Epidermal melanocyte (primary cell): ENCODE results near the gene PCDHB5.
"Not testable (repeated sequence)": the region's sequence is repeated elsewhere in the genome, so short reads cannot be mapped to it uniquely, and the experiment has no call there.

Experiments used
- DNase-seq: peaks from one replicate; pipeline ENCODE4 v3.0.0; 2011; ENCODE audit warnings: low spot score; ENCODE audit not compliant: insufficient read length

The PCDHB5 gene

DNA sequence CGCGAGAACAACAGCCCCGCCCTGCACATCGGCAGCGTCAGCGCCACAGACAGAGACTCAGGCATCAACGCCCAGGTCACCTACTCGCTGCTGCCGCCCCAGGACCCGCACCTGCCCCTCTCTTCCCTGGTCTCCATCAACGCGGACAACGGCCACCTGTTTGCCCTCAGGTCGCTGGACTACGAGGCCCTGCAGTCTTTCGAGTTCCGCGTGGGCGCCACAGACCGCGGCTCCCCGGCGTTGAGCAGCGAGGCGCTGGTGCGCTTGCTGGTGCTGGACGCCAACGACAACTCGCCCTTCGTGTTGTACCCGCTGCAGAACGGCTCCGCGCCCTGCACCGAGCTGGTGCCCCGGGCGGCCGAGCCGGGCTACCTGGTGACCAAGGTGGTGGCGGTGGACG lies 16.6 kb downstream of the PCDHB5 start:
- DNase-seq: not testable (repeated sequence)

DNA sequence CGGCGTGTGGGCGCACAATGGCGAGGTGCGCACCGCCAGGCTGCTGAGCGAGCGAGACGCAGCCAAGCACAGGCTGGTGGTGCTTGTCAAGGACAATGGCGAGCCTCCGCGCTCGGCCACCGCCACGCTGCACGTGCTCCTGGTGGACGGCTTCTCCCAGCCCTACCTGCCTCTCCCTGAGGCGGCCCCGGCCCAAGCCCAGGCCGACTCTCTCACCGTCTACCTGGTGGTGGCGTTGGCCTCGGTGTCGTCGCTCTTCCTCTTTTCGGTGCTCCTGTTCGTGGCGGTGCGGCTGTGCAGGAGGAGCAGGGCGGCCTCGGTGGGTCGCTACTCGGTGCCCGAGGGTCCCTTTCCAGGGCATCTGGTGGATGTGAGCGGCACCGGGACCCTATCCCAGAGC lies 17.1 kb downstream of the PCDHB5 start:
- not testable (repeated sequence) for DNase-seq

DNA sequence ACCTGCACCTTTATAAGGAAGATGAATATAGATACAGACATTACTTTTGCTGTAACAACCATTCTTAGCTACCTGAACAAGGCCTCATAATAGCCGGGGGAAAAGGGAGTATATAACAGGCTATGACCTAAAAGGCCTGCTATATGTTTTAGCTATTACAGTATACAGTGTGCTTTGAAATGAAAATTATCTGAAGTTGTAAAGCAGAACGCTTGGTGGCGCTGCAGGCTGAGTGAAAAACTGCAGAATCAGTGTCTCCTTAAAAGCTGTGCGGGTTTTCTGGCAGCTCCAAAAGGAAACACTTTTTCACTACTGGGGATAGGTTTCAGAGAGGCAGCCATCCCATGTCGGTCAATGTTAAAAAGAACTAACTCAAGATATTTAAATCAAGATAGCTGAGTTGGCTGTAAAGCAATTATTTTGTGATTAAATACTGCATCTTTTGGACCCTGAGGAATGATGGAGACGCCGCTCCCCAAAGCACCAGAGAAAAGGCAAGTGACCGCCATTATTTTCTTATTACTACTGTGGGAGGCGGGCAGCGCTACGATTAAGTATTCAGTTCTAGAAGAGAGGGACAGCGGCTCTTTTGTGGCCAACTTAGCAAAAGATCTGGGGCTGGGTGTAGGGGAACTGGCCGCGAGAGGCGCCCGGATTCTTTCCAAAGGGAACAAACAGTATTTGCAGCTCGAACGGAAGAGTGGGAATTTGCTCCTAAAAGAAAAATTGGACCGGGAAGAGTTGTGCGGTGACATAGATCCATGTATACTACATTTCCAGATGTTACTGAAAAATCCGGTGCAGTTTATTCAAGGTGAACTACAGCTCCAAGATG lies 20.8 kb downstream of the PCDHB5 start:
- no peak for DNase-seq

DNA sequence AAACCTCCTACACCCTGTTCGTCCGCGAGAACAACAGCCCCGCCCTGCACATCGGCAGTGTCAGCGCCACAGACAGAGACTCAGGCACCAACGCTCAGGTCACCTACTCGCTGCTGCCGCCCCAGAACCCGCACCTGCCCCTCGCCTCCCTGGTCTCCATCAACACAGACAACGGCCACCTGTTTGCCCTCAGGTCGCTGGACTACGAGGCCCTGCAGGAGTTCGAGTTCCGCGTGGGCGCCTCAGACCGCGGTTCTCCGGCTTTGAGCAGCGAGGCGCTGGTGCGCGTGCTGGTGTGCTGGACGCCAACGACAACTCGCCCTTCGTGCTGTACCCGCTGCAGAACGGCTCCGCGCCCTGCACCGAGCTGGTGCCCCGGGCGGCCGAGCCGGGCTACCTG lies 22.4 kb downstream of the PCDHB5 start:
- DNase-seq: not testable (repeated sequence)

DNA sequence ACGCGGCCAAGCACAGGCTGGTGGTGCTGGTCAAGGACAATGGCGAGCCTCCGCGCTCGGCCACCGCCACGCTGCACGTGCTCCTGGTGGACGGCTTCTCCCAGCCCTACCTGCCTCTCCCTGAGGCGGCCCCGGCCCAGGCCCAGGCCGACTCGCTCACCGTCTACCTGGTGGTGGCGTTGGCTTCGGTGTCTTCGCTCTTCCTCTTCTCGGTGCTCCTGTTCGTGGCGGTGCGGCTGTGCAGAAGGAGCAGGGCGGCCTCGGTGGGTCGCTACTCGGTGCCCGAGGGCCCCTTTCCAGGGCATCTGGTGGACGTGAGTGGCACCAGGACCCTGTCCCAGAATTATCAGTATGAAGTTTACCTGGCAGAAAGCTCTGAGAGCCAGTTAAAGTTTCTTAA lies 22.9 kb downstream of the PCDHB5 start:
- DNase-seq: not testable (repeated sequence)

DNA sequence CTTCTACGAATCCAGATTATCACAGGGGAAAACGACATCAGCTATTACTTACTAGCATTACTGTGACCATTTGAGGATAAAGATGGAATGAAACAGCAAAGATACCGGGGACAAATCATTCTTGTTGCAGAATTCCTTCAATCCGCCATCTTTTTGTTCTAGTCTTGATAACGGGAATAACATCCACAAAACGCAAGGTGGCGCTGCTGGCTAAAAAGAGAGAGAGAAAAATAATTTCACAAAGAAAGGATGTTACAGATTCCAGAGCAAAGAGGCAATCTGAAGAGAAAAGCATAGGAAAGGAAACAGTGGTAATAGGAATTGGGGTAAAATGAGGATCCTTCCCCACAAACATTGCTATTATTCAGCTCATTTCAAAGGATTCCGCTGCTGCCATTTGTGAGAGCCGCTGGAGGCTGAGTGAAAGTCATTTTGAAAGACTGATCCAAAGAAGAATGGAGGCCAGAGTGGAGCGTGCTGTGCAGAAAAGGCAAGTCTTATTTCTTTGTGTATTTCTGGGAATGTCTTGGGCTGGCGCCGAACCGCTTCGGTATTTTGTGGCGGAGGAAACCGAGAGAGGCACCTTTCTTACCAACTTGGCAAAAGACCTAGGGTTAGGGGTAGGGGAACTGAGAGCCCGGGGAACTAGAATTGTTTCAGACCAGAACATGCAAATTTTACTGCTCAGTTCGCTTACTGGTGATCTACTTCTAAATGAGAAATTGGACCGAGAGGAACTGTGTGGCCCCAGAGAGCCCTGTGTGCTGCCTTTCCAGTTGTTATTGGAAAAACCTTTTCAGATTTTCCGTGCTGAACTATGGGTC lies 37.6 kb downstream of the PCDHB5 start, which contains the start of gene PCDHB7:
PCDHB7 (plus strand) TSS at position 264 of the 824 bp plus-strand sequence; CDS start at position 456, 192 bp downstream.
- DNase-seq: no peak

DNA sequence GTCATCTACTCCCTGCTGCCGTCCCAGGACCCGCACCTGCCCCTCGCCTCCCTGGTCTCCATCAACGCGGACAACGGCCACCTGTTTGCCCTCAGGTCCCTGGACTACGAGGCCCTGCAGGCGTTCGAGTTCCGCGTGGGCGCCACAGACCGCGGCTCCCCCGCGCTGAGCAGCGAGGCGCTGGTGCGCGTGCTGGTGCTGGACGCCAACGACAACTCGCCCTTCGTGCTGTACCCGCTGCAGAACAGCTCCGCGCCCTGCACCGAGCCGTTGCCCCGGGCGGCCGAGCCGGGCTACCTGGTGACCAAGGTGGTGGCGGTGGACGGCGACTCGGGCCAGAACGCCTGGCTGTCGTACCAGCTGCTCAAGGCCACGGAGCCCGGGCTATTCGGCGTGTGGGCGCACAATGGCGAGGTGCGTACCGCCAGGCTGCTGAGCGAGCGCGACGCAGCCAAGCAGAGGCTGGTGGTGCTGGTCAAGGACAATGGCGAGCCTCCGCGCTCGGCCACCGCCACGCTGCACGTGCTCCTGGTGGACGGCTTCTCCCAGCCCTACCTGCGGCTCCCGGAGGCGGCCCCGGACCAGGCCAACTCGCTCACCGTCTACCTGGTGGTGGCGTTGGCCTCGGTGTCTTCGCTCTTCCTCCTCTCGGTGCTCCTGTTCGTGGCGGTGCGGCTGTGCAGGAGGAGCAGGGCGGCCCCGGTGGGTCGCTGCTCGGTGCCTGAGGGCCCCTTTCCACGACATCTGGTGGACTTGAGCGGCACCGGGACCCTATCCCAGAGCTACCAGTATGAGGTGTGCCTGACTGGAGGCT lies 39.5 kb downstream of the PCDHB5 start:
- DNase-seq: not testable (repeated sequence)

DNA sequence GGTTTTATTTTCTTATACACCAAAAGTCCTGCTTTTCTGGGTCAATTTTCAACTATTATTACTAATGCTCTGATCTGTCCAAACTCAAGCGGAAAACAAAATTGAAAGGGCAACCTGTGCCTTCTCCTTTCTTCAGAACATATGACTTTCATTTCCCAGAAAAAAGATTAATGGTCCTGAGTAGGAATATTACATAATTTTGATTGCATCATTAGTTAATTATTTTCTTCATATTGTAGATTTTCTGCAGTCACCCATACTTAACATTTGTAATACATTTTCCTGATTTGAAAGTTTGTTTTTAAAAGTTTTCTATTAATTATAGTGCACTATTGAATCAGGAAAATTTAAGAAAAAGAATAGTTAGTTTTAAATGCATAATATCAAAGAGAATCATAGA lies 40.9 kb downstream of the PCDHB5 start:
- DNase-seq: no peak

DNA sequence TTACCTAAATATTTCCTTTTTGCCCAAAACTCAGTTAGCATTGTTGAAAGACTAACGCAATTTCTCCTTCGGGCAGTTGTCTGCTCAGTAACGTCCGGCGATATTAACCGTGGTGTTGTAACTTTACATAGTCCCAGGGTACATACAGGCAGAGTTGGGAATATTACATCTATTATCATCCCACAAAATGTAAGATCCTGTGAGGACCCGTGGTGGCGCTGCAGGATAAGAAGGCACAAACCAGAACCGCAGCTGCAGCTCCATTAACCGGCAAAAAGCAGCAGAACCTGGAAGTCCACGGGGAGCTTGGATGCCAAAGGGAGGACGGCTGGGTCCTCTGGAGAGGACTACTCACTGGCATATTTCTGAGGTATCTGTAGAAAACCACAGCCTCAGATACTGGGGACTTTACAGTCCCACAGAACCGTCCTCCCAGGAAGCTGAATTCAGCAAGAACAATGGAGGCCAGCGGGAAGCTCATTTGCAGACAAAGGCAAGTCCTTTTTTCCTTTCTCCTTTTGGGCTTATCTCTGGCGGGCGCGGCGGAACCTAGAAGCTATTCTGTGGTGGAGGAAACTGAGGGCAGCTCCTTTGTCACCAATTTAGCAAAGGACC lies 42.7 kb downstream of the PCDHB5 start, which contains the start of gene PCDHB8:
PCDHB8 (plus strand) TSS at position 214 of the 615 bp plus-strand sequence; CDS start at position 459, 245 bp downstream.
- DNase-seq: not testable (repeated sequence)

DNA sequence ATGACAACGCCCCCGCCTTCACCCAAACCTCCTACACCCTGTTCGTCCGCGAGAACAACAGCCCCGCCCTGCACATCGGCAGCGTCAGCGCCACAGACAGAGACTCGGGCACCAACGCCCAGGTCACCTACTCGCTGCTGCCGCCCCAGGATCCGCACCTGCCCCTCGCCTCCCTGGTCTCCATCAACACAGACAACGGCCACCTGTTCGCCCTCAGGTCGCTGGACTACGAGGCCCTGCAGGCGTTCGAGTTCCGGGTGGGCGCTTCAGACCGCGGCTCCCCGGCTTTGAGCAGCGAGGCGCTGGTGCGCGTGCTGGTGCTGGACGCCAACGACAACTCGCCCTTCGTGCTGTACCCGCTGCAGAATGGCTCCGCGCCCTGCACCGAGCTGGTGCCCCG lies 44.4 kb downstream of the PCDHB5 start:
- not testable (repeated sequence) for DNase-seq

DNA sequence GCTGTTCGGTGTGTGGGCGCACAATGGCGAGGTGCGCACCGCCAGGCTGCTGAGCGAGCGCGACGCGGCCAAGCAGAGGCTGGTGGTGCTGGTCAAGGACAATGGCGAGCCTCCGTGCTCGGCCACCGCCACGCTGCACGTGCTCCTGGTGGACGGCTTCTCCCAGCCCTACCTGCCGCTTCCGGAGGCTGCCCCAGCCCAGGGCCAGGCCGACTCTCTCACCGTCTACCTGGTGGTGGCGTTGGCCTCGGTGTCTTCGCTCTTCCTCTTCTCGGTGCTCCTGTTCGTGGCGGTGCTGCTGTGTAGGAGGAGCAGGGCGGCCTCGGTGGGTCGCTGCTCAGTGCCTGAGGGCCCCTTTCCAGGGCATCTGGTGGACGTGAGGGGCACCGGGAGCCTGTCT lies 44.9 kb downstream of the PCDHB5 start:
- DNase-seq: not testable (repeated sequence)

DNA sequence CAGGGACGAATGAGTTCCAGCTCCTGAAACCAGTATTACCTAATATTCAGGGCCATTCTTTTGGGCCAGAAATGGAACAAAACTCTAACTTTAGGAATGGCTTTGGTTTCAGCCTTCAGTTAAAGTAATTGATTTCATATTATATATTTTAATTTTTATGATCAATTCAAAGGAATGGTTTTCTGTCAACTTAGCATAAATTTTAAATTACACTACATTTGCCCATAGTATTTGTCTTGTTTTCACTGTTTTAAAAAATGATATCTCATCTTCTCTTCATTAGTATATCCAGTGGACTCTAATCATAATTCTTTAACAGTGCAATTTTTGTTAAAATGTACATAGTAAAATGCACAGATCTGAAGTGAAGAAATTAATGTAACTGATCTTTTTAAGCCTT lies 45.3 kb downstream of the PCDHB5 start:
- no peak for DNase-seq

DNA sequence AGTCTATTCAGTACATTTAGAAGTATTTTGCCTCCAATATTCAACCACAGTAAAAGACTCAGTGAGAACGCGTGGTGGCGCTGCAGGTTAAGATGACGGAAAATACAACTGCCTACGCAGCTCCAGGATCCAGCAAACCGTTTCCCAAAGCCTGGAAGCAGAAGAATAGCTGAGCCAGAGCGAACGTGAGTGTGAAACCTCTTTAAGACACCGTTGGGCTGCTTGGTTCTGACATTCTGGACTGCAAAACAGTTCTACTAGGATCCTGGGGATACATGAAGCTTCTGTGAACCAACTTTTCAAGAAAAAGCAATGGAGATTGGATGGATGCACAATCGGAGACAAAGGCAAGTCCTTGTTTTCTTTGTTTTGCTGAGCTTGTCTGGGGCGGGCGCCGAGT lies 47.2 kb downstream of the PCDHB5 start, which contains the start of gene PCDHB16:
PCDHB16 (plus strand) TSS at position 140 of the 400 bp plus-strand sequence; CDS start at position 313, 173 bp downstream.
- no peak for DNase-seq

DNA sequence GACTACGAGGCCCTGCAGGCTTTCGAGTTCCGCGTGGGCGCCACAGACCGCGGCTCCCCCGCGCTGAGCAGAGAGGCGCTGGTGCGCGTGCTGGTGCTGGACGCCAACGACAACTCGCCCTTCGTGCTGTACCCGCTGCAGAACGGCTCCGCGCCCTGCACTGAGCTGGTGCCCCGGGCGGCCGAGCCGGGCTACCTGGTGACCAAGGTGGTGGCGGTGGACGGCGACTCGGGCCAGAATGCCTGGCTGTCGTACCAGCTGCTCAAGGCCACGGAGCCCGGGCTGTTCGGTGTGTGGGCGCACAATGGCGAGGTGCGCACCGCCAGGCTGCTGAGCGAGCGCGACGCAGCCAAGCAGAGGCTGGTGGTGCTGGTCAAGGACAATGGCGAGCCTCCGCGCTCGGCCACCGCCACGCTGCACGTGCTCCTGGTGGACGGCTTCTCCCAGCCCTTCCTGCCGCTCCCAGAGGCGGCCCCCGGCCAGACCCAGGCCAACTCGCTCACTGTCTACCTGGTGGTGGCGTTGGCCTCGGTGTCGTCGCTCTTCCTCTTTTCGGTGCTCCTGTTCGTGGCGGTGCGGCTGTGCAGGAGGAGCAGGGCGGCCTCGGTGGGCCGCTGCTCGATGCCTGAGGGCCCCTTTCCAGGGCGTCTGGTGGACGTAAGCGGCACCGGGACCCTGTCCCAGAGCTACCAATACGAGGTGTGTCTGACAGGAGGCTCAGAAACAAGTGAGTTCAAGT lies 49.3 kb downstream of the PCDHB5 start:
- not testable (repeated sequence) for DNase-seq

DNA sequence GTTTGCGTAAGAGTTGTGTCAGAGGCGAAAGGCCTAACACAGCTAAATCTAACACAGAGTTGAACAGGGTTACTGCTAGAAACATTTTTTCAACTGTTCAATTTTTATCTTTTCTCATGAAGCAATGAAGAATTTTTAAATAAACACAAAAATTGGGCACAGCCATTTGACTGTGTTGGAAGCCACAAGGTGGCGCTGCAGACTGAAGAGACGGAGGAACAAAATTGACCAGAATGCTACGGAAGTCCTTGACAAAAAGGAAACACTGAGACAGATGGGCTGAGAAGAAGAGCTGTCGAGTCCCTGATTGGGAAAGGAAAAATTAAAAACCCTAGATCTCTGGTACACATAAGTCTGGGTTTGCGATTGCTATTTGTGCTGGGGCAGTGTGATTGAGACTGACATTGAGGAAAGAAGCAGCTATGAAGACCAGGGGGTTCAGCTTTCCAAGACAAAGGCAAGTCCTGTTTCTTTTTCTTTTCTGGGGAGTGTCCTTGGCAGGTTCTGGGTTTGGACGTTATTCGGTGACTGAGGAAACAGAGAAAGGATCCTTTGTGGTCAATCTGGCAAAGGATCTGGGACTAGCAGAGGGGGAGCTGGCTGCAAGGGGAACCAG lies 52.0 kb downstream of the PCDHB5 start, which contains the start of gene PCDHB9:
PCDHB9 (plus strand) TSS at position 265 of the 616 bp plus-strand sequence; CDS start at position 423, 158 bp downstream.
- DNase-seq: no peak
